ENCODE measurements around the gene CTNNA2.

DNA sequence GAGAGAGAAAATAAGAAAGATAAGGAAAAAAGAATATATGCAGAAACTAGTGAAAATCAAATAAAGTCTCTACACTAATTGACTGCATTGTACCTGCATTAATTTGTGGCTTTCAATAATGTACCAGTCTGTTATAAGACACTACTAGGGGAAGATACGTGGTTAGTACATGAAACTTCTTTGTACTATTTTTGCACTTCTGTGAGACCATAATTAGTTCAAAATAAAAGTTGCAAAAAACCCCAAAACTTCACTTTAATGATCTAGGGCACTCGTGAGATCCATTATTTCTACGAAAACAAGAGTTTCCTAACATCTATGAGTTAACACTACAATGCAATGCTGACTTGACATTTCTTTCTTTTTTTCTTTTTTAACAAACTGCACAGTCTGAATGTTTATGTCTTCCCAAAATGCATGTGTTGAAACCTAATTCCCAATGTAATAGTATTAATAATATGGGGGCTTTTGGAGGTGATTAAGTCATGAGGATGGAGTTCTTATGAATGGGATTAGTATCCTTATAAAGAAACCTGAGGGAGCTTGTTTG is 954.5 kb downstream of the CTNNA2 start:
- TF ChIP-seq, protein P1, sequence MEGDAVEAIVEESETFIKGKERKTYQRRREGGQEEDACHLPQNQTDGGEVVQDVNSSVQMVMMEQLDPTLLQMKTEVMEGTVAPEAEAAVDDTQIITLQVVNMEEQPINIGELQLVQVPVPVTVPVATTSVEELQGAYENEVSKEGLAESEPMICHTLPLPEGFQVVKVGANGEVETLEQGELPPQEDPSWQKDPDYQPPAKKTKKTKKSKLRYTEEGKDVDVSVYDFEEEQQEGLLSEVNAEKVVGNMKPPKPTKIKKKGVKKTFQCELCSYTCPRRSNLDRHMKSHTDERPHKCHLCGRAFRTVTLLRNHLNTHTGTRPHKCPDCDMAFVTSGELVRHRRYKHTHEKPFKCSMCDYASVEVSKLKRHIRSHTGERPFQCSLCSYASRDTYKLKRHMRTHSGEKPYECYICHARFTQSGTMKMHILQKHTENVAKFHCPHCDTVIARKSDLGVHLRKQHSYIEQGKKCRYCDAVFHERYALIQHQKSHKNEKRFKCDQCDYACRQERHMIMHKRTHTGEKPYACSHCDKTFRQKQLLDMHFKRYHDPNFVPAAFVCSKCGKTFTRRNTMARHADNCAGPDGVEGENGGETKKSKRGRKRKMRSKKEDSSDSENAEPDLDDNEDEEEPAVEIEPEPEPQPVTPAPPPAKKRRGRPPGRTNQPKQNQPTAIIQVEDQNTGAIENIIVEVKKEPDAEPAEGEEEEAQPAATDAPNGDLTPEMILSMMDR (IDR thresholded peaks at IDR 0.05): no peak
- TF ChIP-seq POLR2A (IDR thresholded peaks at IDR 0.05): no peak

All from right lobe of liver (tissue), 4 donors.